Kidney (tissue), 14 donors: ENCODE data around the gene CLIC4. TPM values are rescaled to one million over a fixed set of nuclear protein-coding genes. Genes with fewer than 3 reads are reported as not detected.

Experiments
- DNase-seq, 5 donors: peaks; one replicate each; pipeline ENCODE4 v3.0.0-alpha.2; 2013 to 2020
- FAIRE-seq: peaks from 2 replicates; lab custom pipeline; 2012; peaks lifted over from hg19 to GRCh38; lab: Jason Lieb, UNC
- H3K27ac ChIP-seq, 2 donors: one replicate each; pipeline ENCODE4 v1.7.0; 2013; ENCODE audit warnings: low read depth in 2 of 2, low read length in 2 of 2, inconsistent platforms in 1 of 2
- H3K27me3 ChIP-seq: one replicate; pipeline ENCODE4 v1.7.1; 2013; ENCODE audit warnings: low read length, inconsistent platforms; ENCODE audit not compliant: control insufficient read depth, insufficient read depth
- H3K36me3 ChIP-seq, 3 donors: one replicate each; pipeline versions ENCODE4 v1.7.0 to v1.7.1; 2013; ENCODE audit warnings: low read length in 3 of 3, control low read depth in 1 of 3, inconsistent platforms in 1 of 3; ENCODE audit not compliant: insufficient read depth in 3 of 3, control insufficient read depth in 2 of 3
- H3K4me1 ChIP-seq, 3 donors: one replicate each; pipeline versions ENCODE4 v1.7.0 to v1.7.1; 2013; ENCODE audit warnings: low read length in 3 of 3, inconsistent platforms in 1 of 3, low read depth in 1 of 3; ENCODE audit not compliant: control insufficient read depth in 2 of 3, insufficient read depth in 2 of 3
- H3K4me3 ChIP-seq, 3 donors: one replicate each; pipeline versions ENCODE4 v1.7.0 to v1.8.1; 2013; ENCODE audit warnings: low read length in 3 of 3, control low read depth in 1 of 3, inconsistent platforms in 1 of 3
- H3K9ac ChIP-seq, 3 donors: one replicate each; pipeline versions ENCODE4 v1.7.0 to v1.7.1; 2013; ENCODE audit warnings: low read length in 3 of 3, control low read depth in 1 of 3, inconsistent platforms in 1 of 3
- H3K9me3 ChIP-seq, 3 donors: one replicate each; pipeline versions ENCODE4 v1.7.0 to v1.7.1; 2013; ENCODE audit warnings: low read length in 3 of 3, control low read depth in 1 of 3, inconsistent platforms in 1 of 3; ENCODE audit not compliant: control insufficient read depth in 2 of 3, insufficient read depth in 1 of 3
- intact Hi-C: fragments of 100-400 bp; cut with DNase I; formaldehyde crosslinking; loops from one replicate; pipeline ENCODE4 v1.11.1; 2022
- polyA plus RNA-seq: library from polyadenylated mRNA; stranded (reverse); fragments of 350-450 nt; fragmentation: Illumina TruSeq; extraction: RNeasy Lipid Tissue Mini Kit (QIAGEN cat#74804); gene quantifications from one replicate; pipeline ENCODE4 v1.2.3, GENCODE V29; 2014; ENCODE audit warnings: low read depth, low replicate concordance; ENCODE audit not compliant: insufficient read depth
- total RNA-seq: library from RNA; stranded (reverse); fragmentation: NEBNext Ultra II Directional; extraction: Animal tissue kit (Norgen Biotek cat#: 25700); gene quantifications from one replicate; pipeline ENCODE4 v1.2.1, GENCODE V29; 2021
- TF ChIP-seq, protein P1 (sequence below): IDR thresholded peaks from 3 replicates; pipeline ENCODE4 v1.5.1; 2012; ENCODE audit warnings: mild to moderate bottlenecking, moderate library complexity, borderline replicate concordance; ENCODE audit not compliant: insufficient read depth; ENCODE audit errors: extremely low read depth
- donor health status: control.
- donor health status: control.
- donor health status: control.
- donor health status: control.
- donor health status: control.
- donor health status: DM: yes; HTN: yes; CAD: no.
- donor health status: Normal renal cell carcinoma (clear cell type).

Gene CLIC4
- total and polyA plus RNA-seq, 2 donors from 2014 or later, result 72.7 to 315 TPM

DNA sequence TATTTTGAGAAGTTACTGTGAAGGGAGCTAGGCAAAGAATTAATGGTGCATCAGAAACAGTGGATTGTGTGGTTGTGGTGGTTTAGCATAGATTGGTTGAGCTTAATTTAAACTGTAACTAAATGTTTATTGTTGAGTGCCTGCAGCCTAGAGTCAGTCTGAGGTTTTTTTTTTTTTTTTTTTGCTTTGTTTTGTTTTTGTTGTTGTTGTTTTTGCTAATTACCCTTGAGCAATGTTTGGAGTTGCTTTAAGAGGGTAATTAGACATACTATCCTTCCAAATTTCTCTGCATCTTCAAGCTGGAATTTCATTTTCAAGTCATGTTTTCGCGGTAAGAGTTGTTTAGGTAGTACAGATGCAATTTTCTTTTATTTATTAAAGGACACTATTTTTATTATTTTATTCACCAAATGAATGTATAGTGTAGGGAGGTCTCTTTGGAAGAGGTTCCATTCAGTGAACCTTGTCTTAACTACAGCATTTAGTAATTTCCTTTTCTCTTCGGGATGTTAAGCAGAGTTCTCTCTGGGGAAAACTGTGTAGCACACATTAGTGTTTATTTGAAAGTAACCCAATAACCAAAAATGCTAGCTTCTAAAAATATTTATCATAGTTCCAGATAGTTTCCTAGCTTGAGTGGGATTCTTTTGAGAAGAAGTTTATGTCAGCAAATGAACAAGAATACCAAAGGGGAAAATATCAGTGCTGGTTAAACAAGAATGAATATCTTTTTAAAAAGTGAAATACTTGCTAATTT is 82.3 kb downstream of the CLIC4 start:
- Histone ChIP-seq H3K36me3 (no peaks in the 10 kb centered on the region), H3K4me3 (no peak overlapping the region), H3K9me3 (no peaks in the 10 kb centered on the region), H3K27me3 (no peaks in the 10 kb centered on the region), H3K4me1 (peaks cover 2 to 10% (median 2%) of the 10 kb centered on the region in 3 donors), H3K9ac (no peak overlapping the region), H3K27ac (no peak overlapping the region)
- TF ChIP-seq, protein P1, sequence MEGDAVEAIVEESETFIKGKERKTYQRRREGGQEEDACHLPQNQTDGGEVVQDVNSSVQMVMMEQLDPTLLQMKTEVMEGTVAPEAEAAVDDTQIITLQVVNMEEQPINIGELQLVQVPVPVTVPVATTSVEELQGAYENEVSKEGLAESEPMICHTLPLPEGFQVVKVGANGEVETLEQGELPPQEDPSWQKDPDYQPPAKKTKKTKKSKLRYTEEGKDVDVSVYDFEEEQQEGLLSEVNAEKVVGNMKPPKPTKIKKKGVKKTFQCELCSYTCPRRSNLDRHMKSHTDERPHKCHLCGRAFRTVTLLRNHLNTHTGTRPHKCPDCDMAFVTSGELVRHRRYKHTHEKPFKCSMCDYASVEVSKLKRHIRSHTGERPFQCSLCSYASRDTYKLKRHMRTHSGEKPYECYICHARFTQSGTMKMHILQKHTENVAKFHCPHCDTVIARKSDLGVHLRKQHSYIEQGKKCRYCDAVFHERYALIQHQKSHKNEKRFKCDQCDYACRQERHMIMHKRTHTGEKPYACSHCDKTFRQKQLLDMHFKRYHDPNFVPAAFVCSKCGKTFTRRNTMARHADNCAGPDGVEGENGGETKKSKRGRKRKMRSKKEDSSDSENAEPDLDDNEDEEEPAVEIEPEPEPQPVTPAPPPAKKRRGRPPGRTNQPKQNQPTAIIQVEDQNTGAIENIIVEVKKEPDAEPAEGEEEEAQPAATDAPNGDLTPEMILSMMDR, result no peak
- DNase-seq (no peak), FAIRE-seq (no peak)
- intact Hi-C loops, result no loop called here

DNA sequence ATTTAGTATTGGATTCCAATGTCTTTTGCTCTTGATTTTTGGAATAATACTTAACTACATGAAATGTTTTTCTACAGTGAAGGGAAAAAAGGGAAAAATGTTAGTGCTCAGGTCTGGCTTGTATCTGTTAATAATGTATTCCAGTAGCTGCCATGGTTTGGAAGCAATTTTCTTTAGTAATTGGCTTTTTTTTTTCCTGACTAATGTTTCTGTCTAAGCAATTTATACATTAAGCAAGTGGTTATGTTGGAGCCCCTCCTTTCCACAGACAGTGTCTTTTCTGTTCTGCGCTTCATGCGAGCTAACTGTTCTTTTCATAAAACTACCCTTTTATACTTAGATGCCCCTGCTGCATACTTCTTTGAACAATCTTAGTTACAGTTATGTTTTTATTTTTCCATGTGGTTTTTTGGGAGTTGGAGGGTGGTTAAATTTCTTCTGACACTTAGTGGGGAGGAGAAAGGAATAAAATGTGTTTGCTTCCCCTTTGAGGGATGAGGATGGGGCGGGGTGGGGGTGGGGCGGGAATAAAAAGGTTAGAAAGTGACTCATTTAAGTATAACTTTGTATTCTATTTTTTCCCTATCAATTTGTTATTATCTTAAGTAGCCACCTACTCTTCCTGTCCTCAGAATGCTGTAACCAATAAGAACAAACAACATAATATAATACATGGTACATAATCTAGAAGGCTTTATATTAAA is 83.1 kb downstream of the CLIC4 start:
- no peak overlapping the region for H3K4me3 ChIP-seq
- DNase-seq (no peak), FAIRE-seq (no peak)
- H3K9me3 ChIP-seq, result no peaks in the 10 kb centered on the region
- no peak overlapping the region for H3K9ac ChIP-seq
- intact Hi-C loops, result no loop called here
- peak overlapping the region in 1 of 2 donors; percentile 5 for H3K27ac ChIP-seq
- no peaks in the 10 kb centered on the region for H3K27me3 ChIP-seq
- H3K4me1 ChIP-seq, result peaks cover 2 to 10% (median 2%) of the 10 kb centered on the region in 3 donors
- no peaks in the 10 kb centered on the region for H3K36me3 ChIP-seq
- TF ChIP-seq, protein P1, result no peak

DNA sequence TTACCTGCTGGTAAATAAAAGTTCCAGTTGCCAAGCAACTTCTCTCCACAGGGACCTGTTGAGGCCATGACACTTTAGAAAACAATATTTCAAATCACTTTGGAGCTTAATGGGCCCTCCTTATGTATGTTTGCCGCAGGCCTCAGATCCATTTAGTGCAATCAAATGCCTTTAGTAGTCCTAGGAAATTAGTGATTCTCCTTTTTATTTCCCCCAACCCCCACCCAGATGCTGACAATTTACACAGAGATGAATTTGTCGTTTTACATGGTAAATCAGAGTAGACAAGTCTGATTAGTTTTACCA is 83.6 kb downstream of the CLIC4 start:
- H3K27ac ChIP-seq, result peak overlapping the region in 1 of 2 donors; percentile 23
- H3K4me1 ChIP-seq, result peaks cover 2 to 10% (median 2%) of the 10 kb centered on the region in 3 donors
- TF ChIP-seq, protein P1, result no peak
- no peaks in the 10 kb centered on the region for H3K9me3 ChIP-seq
- DNase-seq (no peak), FAIRE-seq (no peak)
- no peak overlapping the region for H3K9ac ChIP-seq
- H3K4me3 ChIP-seq, result no peak overlapping the region
- intact Hi-C loops, result no loop called here
- no peaks in the 10 kb centered on the region for H3K27me3 ChIP-seq
- no peaks in the 10 kb centered on the region for H3K36me3 ChIP-seq
